GM03348 (cell line): ENCODE measurements around the gene TSPAN32.

ENCODE experiments used
- DNase-seq: peaks from one replicate; pipeline ENCODE4 v3.0.0; 2012; ENCODE audit warnings: low spot score

TSPAN32 gene, protein sequence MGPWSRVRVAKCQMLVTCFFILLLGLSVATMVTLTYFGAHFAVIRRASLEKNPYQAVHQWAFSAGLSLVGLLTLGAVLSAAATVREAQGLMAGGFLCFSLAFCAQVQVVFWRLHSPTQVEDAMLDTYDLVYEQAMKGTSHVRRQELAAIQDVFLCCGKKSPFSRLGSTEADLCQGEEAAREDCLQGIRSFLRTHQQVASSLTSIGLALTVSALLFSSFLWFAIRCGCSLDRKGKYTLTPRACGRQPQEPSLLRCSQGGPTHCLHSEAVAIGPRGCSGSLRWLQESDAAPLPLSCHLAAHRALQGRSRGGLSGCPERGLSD

GRCh38 chr11:2301631-2302305 lies at the start of gene TSPAN32, which contains the start of gene C11orf21:
TSS of gene TSPAN32 (plus strand) at chr11:2302013. CDS start at chr11:2302150, 137 bp downstream.
TSS of gene C11orf21 (minus strand) at chr11:2301918. CDS start at chr11:2301808, 110 bp downstream.
- peak; percentile 52 for DNase-seq

DNA sequence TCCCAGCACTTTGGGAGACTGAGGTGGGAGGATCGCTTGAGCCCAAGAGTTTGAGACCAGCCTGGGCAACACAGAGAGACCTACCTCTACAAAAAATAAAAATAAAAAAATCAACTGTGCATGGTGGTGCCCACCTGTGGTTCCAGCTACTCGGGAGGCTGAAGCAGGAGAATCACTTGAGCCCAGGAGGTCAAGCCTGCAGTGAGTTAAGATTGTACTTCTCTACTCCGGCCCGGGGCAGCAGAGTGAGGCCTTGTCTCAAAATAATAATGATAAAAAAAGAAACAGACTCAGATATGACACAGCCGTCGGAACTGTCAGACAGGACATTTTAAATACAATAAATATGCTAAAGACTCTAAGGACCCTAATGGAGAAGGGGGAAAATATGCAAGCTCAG lies 49.8 kb upstream of the TSPAN32 start:
- DNase-seq = no peak

- DNase-seq = peak; percentile 1
Measured at GRCh38 chr11:2256293-2256913, 45.4 kb upstream of the TSPAN32 start.

DNA sequence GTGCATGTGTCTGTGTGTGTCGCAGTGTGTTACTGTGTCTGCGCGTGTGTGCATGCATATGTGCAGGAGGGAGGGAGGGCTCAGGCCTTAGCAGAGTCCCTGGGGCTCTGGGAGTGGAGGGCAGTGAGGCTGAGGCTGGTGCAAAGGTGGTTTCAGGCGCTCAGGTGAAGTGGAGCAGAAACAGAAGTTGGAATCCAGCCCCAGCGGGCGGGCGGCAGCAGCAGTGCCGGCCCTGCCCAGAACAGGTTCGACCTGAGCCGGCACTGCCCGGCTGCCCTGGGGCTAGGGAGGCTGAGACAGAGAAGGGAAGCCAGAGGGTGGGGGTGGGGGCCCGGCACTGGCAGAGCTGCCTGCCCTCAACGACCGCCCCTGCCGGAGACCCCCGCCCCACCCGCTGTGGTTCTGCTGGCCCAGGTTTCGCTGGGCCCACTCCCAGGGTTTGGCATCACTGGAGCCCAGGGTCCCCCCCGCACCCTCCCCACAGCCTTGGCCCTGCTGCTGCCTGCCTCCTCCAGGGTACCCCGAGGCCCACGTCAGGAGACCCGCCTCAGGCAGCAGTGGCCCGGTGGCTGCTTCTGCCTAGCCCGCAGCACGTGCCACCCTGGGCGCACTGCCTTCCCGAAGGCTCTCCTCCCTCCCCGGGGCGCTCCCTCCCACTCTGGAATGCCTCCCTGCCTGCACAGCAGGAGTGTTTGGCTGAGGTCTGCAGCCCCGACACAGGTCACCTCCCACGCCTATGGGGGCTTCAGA lies 44.7 kb upstream of the TSPAN32 start:
- DNase-seq = peak; percentile 2

DNA sequence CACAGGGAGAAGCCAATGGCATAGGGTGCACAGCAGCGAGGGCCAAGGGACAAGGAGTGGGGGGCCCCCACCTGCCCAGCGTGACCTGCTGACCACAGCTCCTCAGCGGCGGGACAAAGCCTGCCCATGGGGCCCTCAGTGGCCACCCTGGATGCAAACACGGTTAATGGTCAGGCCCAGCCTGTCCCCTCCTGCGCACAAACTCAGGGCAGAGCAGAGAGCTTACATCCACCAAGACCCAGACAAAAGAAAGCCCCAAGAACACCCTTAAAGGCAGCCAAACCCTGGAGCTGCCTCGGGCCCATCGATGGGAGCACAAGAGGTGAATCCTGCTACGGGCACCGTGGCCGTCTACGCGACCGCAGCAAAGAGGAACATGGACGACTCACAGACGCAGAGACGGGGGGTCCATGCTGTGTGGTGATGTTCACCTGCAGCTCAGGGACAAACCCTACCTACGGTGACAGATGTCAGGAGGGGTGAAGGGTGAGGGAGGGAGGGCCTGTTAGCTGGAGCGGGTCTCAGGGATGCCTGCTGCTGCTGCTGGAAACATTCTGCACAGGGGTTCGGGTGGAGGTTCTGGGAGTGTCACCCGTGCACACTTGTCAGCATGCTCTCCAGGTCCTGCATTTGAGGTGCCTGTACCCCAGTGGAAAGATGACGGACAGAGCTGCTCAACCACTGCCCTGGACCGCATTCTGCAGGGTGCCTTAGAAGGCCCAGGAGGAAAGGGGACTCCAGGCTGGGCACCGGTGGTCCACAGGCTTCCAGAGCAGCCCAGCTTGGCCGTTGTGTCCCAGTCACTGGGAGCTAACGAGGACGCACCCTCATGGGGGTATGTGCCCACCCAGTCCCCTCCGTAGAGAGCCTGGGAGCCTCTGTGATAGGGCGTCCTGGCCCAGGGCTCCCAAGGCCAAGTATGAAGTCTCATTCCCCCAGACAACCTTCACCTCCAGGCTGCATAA lies 43.0 kb upstream of the TSPAN32 start:
- DNase-seq = peak; percentile 10

DNA sequence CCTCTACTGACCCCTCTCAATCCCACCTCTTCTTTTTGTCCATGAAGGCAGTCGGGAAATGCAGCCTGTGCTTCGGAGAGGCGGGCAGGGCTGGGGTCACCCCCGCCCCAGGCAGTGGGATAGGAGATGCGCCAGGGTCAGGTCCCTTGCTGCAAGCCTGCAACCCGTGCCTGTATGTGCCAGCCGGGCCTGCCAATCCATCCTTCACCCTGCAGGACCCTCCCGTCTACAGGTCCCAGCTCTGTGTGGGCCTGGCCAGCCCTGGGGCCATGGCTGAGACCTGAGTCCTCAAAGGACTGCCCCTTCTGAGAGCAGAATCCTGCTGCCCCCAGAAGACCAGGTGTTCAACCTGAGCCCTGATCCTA lies 42.4 kb upstream of the TSPAN32 start:
- peak; percentile 7 for DNase-seq

- DNase-seq = peak; percentile 11
Measured at GRCh38 chr11:2259897-2260451, 41.8 kb upstream of the TSPAN32 start.

DNA sequence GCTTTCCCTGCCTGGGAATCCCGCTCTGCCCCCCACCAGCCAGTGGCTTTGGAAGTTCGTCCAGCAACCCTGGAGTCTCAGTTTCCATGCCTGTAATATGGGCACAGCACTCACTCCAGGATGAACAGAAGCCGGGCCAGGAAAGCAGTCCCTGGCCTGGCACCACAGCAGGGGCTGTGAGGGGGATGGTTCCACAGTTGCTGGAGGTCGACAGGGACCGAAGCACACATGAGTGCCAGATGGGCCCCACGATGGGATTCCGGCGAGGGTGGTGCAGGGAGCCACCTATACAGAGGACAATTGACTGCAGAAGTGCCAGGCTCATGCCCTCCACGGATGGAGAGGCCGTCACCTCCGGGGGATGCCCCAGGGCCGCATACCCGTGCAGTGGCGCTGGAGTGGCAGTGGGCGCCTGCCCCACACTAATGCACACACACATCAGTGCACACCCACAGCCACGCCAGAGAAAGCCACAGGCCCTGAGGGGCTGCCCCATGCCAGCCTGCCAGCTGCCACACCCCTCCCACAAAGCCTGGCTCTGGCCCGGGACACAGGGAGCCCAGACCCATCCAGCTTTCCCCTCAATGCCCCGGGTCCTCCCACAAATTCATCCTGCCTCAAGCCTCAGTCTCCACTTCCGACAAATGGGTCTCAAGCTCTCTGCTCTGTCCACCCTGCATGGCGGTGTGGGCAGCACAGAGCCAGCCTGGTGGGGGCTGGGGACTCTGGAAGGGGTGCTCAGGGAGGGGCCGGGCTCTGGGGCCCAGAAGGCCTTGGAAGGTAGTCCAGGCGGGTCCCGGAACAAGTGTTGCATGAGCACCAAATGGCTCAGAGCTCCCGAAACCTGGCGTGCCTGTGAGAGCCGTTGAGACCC lies 41.1 kb upstream of the TSPAN32 start:
- peak; percentile 10 for DNase-seq

GRCh38 chr11:2261436-2262230 lies 40.2 kb upstream of the TSPAN32 start:
- no peak for DNase-seq

GRCh38 chr11:2262301-2263070 lies 39.3 kb upstream of the TSPAN32 start:
- peak; percentile 8 for DNase-seq

DNA sequence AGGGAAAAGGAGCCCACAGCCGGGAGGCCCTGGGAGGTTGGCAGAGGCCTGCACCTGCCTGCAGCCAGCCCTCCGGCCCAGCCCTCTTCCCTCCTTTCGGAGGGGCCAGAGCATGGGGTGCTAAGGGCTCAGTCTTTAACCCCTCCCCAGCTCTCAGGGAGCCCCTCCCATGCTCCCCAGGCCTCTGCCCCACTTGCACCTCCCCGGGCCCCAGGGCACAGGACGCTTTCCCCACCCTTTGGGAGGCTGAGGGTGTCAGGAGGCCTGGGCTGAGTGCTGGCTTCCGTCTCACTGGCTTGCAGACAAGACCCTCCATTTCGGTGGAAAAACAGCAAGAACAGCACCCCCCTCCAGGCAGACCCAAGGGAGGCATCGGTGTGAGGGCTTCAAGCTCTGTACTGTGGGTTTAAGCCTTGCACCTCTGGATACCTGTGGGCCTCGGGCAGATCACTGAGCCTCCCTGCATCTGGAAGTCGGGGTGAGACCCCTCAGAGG lies 38.7 kb upstream of the TSPAN32 start:
- no peak for DNase-seq

DNA sequence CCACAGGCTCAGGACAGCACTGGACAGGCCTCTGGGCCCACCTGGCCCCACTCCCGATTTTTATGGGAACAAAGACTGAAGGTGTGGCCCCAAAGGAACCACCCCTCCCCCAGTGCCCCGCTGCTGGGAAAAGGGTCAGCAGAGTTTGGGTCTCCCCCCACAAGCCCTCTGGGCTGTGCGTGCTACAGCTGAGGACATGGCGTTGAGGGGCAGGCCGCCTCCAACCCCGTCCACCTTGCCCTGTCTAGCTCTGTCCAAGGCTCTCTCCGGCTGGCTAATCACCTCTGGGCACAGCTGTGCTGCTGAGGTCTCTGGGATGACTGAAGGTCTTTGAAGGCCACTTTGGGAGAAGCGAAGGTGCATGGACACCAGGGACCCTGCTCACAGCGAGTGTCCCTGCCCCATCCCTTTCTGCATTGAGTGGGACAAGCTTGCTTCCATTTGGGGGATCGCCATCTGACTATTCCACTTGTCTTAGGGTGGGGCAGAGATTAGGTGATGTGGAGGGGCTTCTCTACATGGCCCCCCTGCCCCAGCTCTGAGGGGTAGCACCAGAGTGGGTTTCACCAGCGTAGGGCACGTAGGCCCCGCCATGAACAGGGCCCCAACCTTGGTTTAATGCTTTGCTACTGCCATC lies 38.0 kb upstream of the TSPAN32 start:
- peak; percentile 2 for DNase-seq

DNA sequence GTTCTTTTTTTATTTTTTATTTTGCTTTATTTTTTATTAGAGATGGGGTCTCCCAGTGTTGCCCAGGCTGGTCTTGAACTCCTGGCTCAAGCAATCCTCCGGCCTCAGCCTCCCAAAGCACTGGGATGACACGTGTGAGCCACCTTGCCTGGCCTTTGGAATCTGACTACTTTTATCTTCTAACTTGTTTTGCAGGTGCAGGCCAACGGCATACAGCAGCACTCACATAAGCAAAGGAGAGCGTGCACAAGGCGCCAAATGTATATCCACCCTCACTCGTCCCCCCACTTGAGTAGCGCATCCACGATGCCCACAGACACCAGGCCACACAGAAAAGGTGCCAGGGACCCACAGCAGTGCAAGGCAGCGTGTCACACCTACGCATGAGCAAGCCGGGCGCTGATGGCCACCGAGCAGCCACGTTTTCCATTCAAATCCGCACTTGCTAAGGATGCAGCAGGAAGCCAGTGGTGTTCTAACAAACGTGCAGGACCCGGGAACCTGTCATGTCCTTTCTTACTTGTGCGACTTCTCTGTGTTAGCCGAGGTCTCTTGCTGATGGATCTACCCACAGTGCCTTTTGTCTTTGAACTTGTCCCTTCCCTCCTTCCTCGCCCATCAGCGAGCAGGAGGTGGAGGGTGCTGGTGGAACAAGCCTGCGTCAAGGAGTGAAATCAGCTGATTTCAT lies 37.3 kb upstream of the TSPAN32 start:
- peak; percentile 1 for DNase-seq

GRCh38 chr11:2265396-2265795 lies 36.4 kb upstream of the TSPAN32 start:
- DNase-seq = peak; percentile 2

DNA sequence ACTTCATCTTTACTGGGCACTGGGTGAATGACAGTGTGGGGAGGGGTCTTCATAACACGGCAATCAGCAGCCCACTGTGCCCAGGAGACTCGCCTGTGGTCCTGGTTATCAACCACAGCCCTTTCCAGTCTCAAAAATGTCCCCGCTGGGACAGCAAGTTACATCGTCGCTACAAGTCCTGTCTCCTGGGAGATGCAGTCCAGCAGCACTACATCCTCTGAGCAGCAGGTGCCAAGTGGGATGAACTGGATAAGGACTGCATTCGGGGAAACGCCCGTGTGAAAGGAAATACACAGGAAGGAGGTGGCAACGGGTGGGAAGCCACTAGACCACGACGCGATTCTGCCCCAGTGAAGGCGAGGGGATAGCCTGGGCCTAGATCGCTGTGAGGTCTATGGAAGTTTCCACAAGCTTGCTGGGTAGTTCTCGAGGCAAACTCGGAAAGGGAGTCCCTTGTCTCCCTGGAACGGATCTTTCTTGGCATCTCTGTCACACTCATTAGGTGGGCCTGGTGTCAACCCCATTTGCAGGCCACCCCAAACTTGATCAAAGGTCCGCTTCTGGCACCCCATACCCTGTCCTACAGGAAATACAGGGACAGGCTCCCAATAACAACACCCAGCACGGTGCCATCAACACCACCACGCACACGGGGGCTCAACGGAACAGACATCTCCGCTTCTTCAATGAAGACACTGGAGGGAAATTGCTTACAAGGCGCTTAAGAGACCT lies 35.8 kb upstream of the TSPAN32 start:
- peak; percentile 5 for DNase-seq
